DMS 273 (cell line): Measurements from ENCODE around the gene COLEC12.
"Not testable (repeated sequence)": the region's sequence is repeated elsewhere in the genome, so short reads cannot be mapped to it uniquely, and the experiment has no call there.

Experiments
- DNase-seq: peaks from one replicate; lab custom pipeline; 2025; ENCODE audit not compliant: unreplicated experiment; lab: John Stamatoyannopoulos, UW

The COLEC12 gene

DNA sequence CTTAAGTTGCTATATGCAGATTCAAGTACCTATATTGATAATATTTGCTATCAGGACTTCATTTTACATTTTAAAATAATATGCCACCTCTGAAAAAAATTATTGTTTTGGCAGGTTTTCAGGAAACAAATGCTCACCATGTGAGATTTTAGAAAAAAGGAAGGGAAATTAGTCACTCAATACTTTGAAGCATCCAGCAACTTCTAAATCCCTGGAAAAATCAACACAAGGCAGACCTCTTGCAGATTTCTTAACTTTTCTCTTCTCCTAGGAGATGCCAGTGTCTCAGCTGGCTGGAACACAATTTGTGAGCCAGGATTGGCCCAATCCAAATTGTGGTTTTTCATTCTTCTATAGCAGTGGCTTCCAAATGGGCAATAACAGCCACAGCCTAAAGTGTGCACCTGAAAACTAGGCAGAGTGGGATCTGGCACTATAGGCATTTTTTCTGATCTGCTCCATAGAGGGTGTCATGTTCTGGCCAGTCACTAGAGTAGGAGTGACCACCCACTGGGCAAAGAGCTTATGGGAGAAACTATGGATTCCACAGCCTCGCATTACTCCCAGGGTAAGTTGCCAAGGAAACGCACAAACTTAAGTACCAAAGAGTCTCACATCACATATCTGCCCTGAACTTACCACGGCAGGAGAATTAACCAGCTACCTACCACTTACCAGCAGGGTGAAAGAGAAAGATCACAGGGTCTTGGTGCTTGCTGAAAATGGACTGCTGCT is 204.6 kb downstream of the COLEC12 start:
- no peak for DNase-seq

DNA sequence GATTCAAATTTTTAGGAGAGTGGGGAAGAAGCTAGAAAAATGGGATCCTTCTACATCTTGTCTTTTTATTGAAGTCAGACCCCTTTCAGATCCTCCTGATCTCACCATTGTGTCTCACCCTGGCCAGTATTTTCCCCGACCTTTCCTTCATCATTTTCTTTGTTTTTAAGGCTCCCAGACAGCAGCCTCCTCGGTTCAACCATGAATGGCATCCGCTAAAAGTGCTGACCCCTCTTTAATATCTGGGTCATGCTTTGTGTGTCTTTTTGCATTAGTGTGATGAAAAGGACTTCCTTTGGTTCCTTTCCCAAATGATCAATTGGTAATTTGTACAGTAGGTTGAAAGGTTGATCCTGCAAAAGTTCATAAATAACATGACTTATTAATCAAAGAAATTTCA is 205.9 kb downstream of the COLEC12 start:
- DNase-seq = no peak

DNA sequence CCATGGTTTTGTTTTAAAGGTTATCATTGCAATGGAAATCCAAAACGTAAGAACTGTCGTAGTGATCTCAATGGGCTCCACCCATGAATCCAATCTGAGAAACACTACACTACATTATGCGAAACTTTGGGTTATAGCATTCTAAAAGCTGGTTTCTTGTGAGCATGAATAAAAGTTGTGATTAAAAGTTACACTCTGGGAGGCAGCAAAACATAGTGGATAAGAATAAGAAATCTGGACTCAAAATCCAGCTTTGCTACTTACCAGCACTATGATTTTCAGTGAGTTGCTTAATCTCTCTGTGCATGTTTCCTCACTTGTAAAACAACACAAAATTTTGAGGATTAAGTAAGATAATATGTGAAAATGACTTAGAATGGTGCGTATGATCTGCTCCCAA is 207.0 kb downstream of the COLEC12 start:
- DNase-seq = peak; percentile 8

DNA sequence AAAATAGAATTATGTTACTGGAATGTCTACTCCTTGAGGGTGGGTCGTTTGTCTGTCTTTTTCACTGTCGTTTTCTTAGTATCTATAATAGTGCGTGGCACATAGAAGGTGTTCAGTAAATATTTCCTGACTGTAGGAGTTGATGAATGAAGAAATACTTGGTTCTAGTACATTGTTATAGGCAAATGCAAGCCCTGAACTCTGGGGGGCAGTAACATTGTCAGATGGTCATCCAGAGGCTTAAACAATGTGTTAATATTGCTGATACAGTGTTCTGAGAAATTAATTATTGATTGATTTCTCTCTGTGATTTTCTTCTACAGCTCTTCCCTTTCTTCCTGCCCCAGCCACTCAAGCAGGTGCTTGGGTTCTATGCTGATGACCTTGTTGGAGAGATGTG is 208.2 kb downstream of the COLEC12 start:
- DNase-seq = peak; percentile 22

DNA sequence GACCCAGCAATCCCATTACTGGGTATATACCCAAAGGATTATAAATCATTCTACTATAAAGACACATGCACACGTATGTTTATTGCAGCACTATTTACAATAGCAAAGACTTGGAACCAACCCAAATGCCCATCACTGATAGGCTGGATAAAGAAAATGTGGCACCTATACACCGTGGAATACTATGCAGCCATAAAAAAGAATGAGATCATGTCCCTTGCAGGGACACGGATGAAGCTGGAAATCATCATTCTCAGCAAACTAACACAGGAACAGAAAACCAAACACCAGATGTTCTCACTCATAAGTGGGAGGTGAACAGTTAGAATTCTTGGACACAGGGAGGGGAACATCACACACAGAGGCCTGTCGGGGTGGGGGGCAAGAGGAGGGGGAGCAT is 210.5 kb downstream of the COLEC12 start:
- DNase-seq = not testable (repeated sequence)

DNA sequence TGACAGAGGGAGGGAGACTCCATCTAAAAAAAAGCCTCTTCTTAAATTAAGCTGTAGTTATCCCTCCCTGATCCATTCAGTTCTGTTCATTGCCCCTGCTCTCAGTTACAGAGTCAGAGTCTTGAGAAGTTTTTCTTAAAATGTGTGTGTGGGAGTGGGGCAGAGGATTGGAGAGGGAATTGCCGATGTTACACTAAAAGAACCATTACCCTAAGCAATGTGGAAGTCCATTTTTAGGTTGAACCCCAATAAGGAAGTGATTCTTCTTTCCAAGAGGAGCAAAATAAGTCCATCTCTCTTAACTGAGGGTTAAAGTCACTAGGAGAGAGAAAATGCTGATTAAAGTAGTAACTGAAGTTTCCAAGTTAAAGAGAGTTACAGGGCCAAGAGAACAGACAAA is 211.5 kb downstream of the COLEC12 start:
- no peak for DNase-seq

DNA sequence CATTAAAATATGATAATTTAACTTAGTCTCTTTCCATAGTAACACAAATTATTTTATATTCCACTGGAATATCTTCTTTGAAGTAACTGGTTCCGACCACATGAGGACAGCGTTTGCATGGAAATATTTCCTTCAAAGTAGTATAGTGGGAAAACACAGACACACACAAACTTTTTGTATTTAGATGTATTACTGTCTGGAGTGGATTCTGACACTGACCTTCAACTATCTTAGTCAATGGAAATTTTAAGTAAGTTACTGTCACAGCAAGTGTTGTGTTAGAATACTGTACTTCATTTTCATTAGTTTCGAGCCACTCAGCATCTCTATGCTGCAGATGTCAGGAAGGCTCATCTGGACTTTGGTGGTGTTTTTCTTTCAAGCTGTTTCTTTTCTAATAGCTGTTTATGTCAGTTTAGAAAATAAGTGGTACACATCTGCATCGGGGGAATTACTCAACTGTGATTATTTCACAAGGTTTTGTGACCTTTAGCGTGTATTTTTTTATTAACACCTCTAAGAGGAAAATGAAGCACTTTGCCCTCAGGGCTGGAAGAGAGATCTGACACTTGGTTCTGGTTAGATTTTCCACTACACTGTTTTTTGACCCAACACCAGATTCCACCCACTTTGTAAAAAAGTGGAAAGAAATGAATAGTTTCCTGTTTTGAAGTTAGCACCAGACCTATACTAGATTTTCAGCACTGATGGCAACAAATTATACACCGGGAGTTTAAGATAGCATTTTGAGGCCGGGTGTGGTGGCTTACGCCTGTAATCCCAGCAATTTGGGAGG is 213.8 kb downstream of the COLEC12 start:
- peak; percentile 48 for DNase-seq

DNA sequence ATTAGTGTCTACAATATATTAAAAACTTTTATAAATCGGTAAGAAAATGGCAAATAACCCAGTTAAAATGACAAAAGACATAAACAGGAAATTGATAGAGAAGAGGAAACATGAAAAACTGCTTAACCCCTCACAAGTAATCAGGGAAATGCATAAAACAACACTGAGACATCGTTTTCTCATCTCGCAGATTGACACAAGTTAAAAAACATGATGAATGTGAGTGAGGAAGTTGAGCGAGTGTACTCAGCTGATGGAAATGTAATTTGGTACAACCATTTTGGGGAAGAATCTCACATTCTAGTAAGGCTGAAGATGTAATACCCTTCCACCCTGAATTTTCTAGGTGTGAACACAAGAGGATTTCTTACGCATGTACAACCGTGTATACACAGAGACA is 214.7 kb downstream of the COLEC12 start:
- DNase-seq = no peak

DNA sequence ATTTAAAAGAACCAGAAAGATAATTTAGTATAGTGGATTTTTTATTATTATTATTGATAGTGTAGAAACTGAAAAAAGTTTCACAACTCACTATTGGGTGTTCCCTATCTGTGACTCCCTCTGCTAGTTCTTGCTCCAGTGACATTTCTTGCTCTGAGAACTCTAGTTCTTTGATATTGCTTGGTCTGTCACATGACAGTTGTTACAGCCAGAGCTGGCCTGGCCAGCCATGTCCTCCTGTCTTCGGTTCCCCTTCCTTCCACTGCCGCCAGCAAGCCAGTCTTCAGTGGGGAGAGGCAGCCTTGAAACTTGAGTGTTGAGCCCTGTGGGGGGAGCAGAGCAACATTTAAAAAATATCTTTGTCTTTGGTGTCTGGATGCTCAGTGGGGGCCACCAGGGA is 225.0 kb downstream of the COLEC12 start:
- no peak for DNase-seq

DNA sequence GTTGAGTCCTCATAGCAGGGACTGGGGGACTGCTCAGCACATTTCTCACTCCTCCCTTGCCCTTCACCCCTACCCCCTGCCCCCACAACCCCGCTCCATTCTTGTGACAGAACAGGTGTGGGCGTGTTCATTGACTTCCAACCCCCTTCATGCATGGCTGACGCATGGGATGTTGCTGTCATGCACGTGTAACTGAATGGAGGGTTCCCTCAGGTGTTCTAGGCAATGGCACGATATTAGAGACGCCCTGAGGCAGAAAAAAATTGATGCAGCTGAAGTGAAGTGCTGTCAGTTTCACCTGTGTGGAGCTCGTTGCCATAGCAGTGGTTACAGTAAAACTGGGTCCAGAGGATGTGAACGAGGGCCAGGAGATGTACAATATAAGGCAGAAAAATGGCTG is 226.2 kb downstream of the COLEC12 start:
- DNase-seq = no peak

DNA sequence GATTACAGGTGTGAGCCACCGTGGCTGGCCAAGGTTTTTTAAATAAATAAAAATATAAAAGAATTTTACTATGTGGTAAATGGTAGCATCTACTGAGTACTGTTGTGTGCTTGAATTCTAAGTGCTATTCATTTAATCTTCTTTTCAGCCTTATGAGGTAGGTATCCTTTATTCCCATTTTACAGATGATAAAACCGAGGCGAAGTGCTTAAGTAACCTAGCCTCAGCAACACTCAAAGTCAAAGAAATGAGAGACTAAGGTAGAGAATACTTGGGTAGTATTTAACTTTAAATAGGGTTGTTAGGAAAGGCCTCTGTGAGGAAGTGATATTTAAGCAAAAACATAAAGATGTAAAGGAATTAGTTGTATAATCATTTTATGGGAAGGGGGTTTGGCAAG is 227.0 kb downstream of the COLEC12 start:
- DNase-seq = no peak

DNA sequence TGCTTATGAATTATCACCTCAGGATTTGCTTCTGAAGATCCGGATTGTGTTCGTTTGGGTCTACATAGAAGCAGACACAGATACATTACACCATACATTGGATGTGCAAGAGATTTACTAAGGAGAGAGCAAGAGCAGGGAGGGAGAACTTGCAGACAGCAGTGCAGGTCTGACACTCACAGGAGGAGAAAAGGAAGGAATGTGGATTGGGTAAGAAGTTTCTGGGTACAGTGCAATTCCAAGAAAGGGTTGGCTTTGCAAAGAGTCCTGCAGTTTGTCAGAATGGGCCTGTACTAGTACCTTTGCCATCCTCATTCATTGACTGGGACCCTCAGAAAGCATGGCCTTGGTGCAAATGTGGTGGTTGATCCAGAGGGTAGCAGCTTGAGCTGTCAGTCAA is 227.9 kb downstream of the COLEC12 start:
- DNase-seq = no peak

DNA sequence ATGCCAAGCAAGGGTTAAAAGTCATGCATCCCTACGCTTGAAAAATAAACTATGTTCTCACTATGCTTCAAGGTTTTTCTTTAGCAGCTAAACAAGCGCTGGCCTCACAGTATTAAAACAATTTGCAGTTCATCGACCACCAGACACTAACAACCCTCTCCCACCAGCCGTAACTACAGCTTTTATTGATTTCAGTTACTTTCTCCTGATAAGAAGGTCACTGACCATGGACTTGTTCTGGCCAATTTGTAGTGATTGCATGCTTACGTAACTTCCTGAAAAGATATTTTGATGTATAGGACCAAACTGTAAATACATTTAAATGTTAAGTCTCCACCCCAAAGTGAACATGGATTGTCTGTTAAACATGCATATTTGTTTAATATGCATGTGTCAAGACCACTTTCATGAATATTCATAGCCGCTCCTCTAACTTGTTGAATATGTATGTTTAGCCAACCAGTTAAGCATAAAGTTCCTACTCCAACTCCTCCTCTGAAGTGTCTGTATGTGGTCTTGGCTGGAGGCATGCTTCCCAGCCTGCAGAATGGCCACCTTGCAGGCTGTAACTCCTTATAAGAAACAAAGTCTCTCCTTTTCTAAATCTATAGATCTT is 230.9 kb downstream of the COLEC12 start:
- peak; percentile 47 for DNase-seq

DNA sequence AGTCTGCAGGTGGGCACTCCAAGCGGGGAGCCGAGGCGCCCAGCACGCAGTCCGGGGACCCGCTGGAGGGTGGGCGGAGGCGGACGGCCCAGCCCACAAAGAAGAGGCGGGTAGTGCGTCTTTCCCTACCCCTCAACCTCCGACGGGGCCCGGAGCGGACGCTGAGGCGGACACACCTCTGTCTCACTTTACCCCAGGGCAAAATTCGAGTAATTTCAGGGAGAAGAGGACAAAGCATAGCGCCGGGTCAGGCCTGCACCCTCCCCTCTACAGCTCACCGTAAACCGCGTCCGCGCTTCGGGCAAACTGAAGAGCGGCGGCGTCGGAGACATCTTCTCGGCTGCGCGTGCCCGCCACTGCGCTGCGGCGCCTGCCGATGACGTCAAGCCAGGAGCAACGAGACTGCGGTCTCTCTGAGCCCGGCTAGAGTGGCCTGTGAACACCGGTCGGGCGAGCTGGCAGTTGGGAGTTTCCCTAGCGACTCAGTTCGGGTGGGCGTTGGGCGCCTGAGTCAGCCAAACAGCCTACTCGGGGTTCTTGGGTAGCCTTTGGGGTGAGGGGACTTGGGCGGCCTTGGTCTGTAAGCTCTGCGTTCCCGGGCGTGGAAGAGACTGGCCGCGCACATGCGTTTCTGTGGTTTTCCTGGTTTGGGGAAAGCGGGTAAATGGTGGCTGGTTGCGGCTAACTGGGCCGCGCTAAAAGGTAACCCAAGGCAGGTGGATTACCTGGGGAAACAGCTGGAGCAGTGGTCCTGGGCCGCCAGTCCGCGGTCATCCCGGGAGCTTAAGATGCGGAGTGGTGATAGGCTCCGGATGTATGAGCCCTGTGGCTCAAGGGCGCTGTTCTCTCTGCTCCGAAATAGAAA is 232.6 kb downstream of the COLEC12 start, which contains the start of gene THOC1:
Gene THOC1 (minus strand): TSS at position 360 of the 865 bp plus-strand sequence. CDS start 28 bp downstream, at position 332.
- DNase-seq = peak; percentile 98

DNA sequence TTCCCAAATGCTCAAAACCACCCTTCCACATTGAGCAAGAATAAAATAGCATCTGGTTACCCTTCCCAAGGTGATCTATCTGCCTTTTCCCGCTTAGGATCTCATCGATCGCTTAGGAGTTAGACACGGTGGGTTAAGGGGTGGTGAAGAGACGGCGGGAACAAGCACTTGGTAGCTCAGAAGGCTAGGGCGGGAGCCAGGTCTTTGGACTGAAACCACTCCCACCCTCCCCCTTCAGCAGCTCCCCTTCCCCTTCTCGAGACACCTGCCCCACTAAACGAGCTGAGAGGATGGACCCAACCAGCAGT is 233.2 kb downstream of the COLEC12 start:
- peak; percentile 81 for DNase-seq
